Hepatocyte (in vitro differentiated cells): ENCODE results near the gene ZBTB7C.

Source experiments
- CTCF ChIP-seq: fragments of 200-600 bp; sonication (generic); IDR thresholded peaks from 2 replicates; pipeline ENCODE4 v1.5.1; 2016; ENCODE audit warnings: antibody characterized with exemption, mild to moderate bottlenecking; ENCODE audit not compliant: poor library complexity
- EZH2 ChIP-seq: fragments of 200-600 bp; sonication (generic); IDR thresholded peaks from 2 replicates; pipeline ENCODE4 v1.6.1; 2016; ENCODE audit warnings: antibody characterized with exemption, mild to moderate bottlenecking, borderline replicate concordance
- EZH2phosphoT487 ChIP-seq: fragments of 200-600 bp; sonication (generic); IDR thresholded peaks from one replicate; pipeline ENCODE4 v1.6.1; 2018; ENCODE audit warnings: antibody characterized with exemption, mild to moderate bottlenecking, low read depth, moderate library complexity; ENCODE audit not compliant: unreplicated experiment, severe bottlenecking

GRCh38 chr18:48134609-48135008 lies 274.6 kb downstream of the ZBTB7C start:
- TF ChIP-seq CTCF, result no peak
- no peak for TF ChIP-seq EZH2
- TF ChIP-seq EZH2phosphoT487, result no peak
